Neural cell (in vitro differentiated cells): ENCODE data around the gene MID1.

Source experiments
- CTCF ChIP-seq: fragments of 450-650 bp; IDR thresholded peaks from 2 replicates; pipeline ENCODE4 v1.5.1; 2014; ENCODE audit warnings: antibody characterized with exemption, mild to moderate bottlenecking, moderate library complexity; ENCODE audit not compliant: poor library complexity, severe bottlenecking
- EP300 ChIP-seq: fragments of 450-650 bp; conservative IDR thresholded peaks from 2 replicates; pipeline ENCODE4 v1.6.1; 2014; ENCODE audit warnings: antibody characterized with exemption, mild to moderate bottlenecking, moderate library complexity; ENCODE audit not compliant: poor library complexity, severe bottlenecking
- EZH2 ChIP-seq: fragments of 200-600, 300-800 bp; shearing (Covaris generic), sonication (generic); IDR thresholded peaks from 2 replicates; pipeline ENCODE4 v1.6.1; 2014; ENCODE audit warnings: antibody characterized with exemption, low read length, borderline replicate concordance, mild to moderate bottlenecking; ENCODE audit not compliant: insufficient read depth, poor library complexity, severe bottlenecking
- MXI1 ChIP-seq: fragments of 450-650 bp; conservative IDR thresholded peaks from 2 replicates; pipeline ENCODE4 v1.6.1; 2014; ENCODE audit warnings: antibody characterized with exemption, mild to moderate bottlenecking; ENCODE audit not compliant: poor library complexity, severe bottlenecking
- POLR2AphosphoS5 ChIP-seq: IDR thresholded peaks from 2 replicates; pipeline ENCODE4 v1.6.1; 2012
- RAD21 ChIP-seq: fragments of 450-650 bp; conservative IDR thresholded peaks from 2 replicates; pipeline ENCODE4 v1.6.1; 2014; ENCODE audit warnings: antibody characterized with exemption, mild to moderate bottlenecking, moderate library complexity
- REST ChIP-seq: IDR thresholded peaks from 2 replicates; pipeline ENCODE4 v1.6.1; 2012; ENCODE audit warnings: borderline replicate concordance
- SMC3 ChIP-seq: fragments of 450-650 bp; conservative IDR thresholded peaks from 2 replicates; pipeline ENCODE4 v1.6.1; 2014; ENCODE audit warnings: antibody characterized with exemption, mild to moderate bottlenecking, moderate library complexity; ENCODE audit not compliant: poor library complexity
- TAF1 ChIP-seq: IDR thresholded peaks from 2 replicates; pipeline ENCODE4 v1.6.1; 2012; ENCODE audit warnings: low read depth

DNA sequence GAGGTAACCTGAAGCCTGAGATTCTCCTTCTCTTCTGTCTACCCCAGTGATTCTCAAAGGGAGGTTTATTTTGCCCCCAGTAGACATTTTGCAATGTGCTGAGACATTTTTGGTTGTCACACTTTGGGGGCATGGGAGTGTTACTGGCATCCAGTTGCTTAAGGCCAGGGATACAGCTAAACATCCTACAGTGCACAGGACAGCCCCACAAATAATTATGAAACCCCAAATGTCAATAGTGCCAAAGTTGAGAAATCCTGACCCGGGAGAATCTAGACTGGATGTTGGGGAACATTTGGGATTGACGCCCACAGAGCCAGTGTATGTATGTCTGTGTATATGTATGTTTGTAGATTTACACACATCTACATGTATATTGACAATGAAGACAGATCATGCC, 13.2 kb downstream of the MID1 start:
- TF ChIP-seq POLR2AphosphoS5 (no peak), CTCF (no peak), REST (no peak), RAD21 (no peak), MXI1 (no peak), EZH2 (no peak), EP300 (no peak), TAF1 (no peak), SMC3 (no peak)
